ENCODE measurements around the gene CFAP410. TPM values are rescaled to one million over a fixed set of nuclear protein-coding genes. Genes with fewer than 3 reads are reported as not detected.

The CFAP410 gene
- total and polyA plus RNA-seq, 2 of the 8 experiments (the other 6 are each of a cell fraction or from before 2014, with no cell fraction given) = 10.6 to 12.0 TPM

DNA sequence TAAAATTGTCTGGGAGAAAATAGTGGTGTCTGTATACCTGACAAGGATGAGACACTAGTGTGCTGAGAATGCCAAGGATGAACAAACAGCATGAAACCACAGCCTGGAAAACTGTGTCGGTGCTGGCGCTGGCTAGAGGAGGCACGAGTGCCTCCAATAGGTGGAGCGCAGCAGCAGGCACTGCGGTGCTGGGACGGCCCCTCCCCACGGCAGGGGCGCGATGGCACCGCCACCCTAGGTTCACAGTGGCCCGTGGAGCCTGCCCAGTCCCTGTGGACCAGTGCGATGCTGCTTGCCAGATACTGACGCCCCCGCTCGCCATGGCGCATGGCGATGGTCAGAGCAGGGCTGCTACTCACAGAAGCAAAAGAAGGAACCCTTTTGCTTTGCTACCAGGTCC is 6.8 kb downstream of the CFAP410 start:
- Histone ChIP-seq H3K4ac (replicated peaks; ENCODE audit: insufficient read length, low read depth, low read length) (no peak overlapping the region), H3K9me3 (ENCODE audit: insufficient read depth in 2 of 2, low read depth in 1 of 2, low read length in 1 of 2) (no peaks in the 10 kb centered on the region), H3K4me1 (replicated peaks in 1 of 4; ENCODE audit: control insufficient read depth in 3 of 4, insufficient read depth in 4 of 4, low read length in 3 of 4) (no peaks in the 10 kb centered on the region), H3K27me3 (replicated peaks in 1 of 4; ENCODE audit: control insufficient read depth in 3 of 4, extremely low read depth in 1 of 4, insufficient read depth in 3 of 4, low read length in 3 of 4) (no peaks in the 10 kb centered on the region), H4K20me1 (replicated peaks in 1 of 2; ENCODE audit: control insufficient read depth in 1 of 2, insufficient read depth in 2 of 2, low read length in 2 of 2) (peaks cover 0 to 6% of the 10 kb centered on the region in 2 experiments), H2BK120ac (replicated peaks; ENCODE audit: low read depth, low read length) (no peak overlapping the region), H3K79me1 (ENCODE audit: low read depth, low read length) (no peaks in the 10 kb centered on the region), H3K23ac (ENCODE audit: insufficient read length) (no peak overlapping the region), H2AFZ (ENCODE audit: low read length) (no peak overlapping the region), H2AK5ac (ENCODE audit: low read depth, low read length) (no peak overlapping the region), H3K14ac (ENCODE audit: insufficient read length) (no peak overlapping the region), H3K56ac (replicated peaks; ENCODE audit: insufficient read length, low read depth, low read length) (no peak overlapping the region), H3K18ac (ENCODE audit: extremely low read depth, low read length) (no peak overlapping the region), H3K79me2 (ENCODE audit: control insufficient read depth in 1 of 2, insufficient read depth in 2 of 2, low read length in 2 of 2) (no peaks in the 10 kb centered on the region), H3K36me3 (ENCODE audit: control insufficient read depth in 2 of 4, insufficient read depth in 4 of 4, low read length in 3 of 4) (peaks cover 0 to 4% (median 0%) of the 10 kb centered on the region in 4 experiments; a peak in 1 of 8 replicates), H3K9ac (replicated peaks in 1 of 4; ENCODE audit: extremely low read depth in 1 of 4, low read depth in 3 of 4, low read length in 3 of 4) (no peak overlapping the region), H2BK15ac (ENCODE audit: low read length) (no peak overlapping the region), H2BK20ac (ENCODE audit: low read length) (no peak overlapping the region), H4K8ac (ENCODE audit: extremely low read depth, insufficient read depth, low read length) (no peak overlapping the region), H4K5ac (ENCODE audit: insufficient read length, low read depth, low read length) (no peak overlapping the region), H4K91ac (replicated peaks; ENCODE audit: insufficient read length, low read length) (peak overlapping the region; percentile 65), H2BK5ac (ENCODE audit: low read depth, low read length) (no peak overlapping the region), H3K4me2 (ENCODE audit: insufficient read depth in 1 of 2, low read depth in 2 of 2, low read length in 2 of 2) (no peak overlapping the region), H3K23me2 (ENCODE audit: low read depth, low read length) (no peaks in the 10 kb centered on the region), H2BK12ac (ENCODE audit: low read depth, low read length) (no peak overlapping the region), H3K27ac (ENCODE audit: low read depth, low read length) (no peak overlapping the region), H3K4me3 (ENCODE audit: extremely low read depth in 1 of 4, insufficient read depth in 2 of 4, low read depth in 3 of 4, low read length in 4 of 4) (no peak overlapping the region)
- TF ChIP-seq GABPA (IDR thresholded peaks at IDR 0.05; ENCODE audit: borderline replicate concordance, insufficient read depth, low read length) = peak; percentile 35; the same call in 1 of the 2 replicates
- TF ChIP-seq, protein P1, sequence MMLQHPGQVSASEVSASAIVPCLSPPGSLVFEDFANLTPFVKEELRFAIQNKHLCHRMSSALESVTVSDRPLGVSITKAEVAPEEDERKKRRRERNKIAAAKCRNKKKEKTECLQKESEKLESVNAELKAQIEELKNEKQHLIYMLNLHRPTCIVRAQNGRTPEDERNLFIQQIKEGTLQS (IDR thresholded peaks at IDR 0.05; ENCODE audit: insufficient read depth, low read depth, low read length) = no peak
- TF ChIP-seq RAD21 (IDR thresholded peaks at IDR 0.05 in 1 of 2, conservative IDR thresholded peaks at IDR 0.05 in 1 of 2; ENCODE audit: low read depth in 2 of 2, low read length in 2 of 2) = peak; percentile 45 to 61
- TF ChIP-seq, protein P2, sequence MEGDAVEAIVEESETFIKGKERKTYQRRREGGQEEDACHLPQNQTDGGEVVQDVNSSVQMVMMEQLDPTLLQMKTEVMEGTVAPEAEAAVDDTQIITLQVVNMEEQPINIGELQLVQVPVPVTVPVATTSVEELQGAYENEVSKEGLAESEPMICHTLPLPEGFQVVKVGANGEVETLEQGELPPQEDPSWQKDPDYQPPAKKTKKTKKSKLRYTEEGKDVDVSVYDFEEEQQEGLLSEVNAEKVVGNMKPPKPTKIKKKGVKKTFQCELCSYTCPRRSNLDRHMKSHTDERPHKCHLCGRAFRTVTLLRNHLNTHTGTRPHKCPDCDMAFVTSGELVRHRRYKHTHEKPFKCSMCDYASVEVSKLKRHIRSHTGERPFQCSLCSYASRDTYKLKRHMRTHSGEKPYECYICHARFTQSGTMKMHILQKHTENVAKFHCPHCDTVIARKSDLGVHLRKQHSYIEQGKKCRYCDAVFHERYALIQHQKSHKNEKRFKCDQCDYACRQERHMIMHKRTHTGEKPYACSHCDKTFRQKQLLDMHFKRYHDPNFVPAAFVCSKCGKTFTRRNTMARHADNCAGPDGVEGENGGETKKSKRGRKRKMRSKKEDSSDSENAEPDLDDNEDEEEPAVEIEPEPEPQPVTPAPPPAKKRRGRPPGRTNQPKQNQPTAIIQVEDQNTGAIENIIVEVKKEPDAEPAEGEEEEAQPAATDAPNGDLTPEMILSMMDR (IDR thresholded peaks at IDR 0.05; ENCODE audit: control extremely low read depth in 1 of 3, insufficient read depth in 1 of 3, low read depth in 1 of 3, low read length in 3 of 3) = peak in 2 of 3 experiments; percentile 50 to 63; a peak in 3 of 4 replicates
- ChIA-PET CTCF (ENCODE audit: partially characterized antibody) (interaction anchor here (0.8 to 1.6 kb wide), 3 partner anchors 11 to 52 kb away, joined by 3 to 4 read pairs (median 4); no protein-coding TSS in a partner anchor), POLR2A (ENCODE audit: partially characterized antibody) (interaction anchor here (2.0 to 3.7 kb wide), 2 partner anchors 9 to 11 kb away, joined by 8 to 11 read pairs; no protein-coding TSS in a partner anchor)
- FAIRE-seq (no peak), DNase-seq (ENCODE audit: low read depth in 1 of 2, low spot score in 2 of 2) (no peak)
- 80% methylated on average over 9 of the region's 17 CpGs; no CpG with 5 or more reads in 1 of the 2 experiments for WGBS, 2 experiments (ENCODE audit: extremely low coverage in 1 of 2, insufficient coverage in 1 of 2, insufficient read length in 1 of 2, insufficient replicate concordance in 2 of 2, low coverage in 1 of 2, low lambda C conversion rate in 2 of 2, missing lambda C conversion rate in 1 of 2)

Measured in H1 (cell line).